HG02678 (cell line): ENCODE measurements around the gene ITGA7.

Source experiments
- ATAC-seq: cut with Tn5 transposase; IDR thresholded peaks from one replicate; pipeline ENCODE4 v1.9.1; 2021; ENCODE audit warnings: mild to moderate bottlenecking, moderate library complexity; ENCODE audit not compliant: unreplicated experiment

ITGA7 gene

GRCh38 chr12:55687746-55688145 is 20.0 kb downstream of the ITGA7 start:
- no peak for ATAC-seq

- ATAC-seq: no peak
These were observed 21.2 kb downstream of the ITGA7 start for GRCh38 chr12:55686366-55687010.

DNA sequence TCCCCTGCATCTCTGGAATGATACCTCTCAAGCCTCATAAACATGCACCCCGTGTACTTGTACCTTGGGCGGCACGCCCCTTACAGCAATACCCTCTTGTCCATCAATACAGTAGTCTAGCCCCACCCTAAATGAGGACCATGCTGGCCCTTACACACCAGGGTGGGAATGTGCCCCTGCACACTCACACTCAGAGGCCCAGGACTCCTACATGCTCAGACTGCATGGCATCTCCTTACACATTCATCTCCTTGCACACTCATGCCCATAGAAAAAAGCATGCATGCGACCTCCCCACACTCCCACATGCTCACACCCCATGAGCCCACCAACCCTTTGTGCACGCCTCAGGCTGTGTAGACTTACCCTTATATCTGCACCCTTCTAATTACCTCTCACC is 22.0 kb downstream of the ITGA7 start:
- ATAC-seq: no peak

- no peak for ATAC-seq
These were observed 22.8 kb downstream of the ITGA7 start for GRCh38 chr12:55684761-55685370.

- no peak for ATAC-seq
These were observed 24.0 kb downstream of the ITGA7 start for GRCh38 chr12:55683676-55684075.

- no peak for ATAC-seq
These were observed 25.5 kb downstream of the ITGA7 start for GRCh38 chr12:55682087-55682796.

DNA sequence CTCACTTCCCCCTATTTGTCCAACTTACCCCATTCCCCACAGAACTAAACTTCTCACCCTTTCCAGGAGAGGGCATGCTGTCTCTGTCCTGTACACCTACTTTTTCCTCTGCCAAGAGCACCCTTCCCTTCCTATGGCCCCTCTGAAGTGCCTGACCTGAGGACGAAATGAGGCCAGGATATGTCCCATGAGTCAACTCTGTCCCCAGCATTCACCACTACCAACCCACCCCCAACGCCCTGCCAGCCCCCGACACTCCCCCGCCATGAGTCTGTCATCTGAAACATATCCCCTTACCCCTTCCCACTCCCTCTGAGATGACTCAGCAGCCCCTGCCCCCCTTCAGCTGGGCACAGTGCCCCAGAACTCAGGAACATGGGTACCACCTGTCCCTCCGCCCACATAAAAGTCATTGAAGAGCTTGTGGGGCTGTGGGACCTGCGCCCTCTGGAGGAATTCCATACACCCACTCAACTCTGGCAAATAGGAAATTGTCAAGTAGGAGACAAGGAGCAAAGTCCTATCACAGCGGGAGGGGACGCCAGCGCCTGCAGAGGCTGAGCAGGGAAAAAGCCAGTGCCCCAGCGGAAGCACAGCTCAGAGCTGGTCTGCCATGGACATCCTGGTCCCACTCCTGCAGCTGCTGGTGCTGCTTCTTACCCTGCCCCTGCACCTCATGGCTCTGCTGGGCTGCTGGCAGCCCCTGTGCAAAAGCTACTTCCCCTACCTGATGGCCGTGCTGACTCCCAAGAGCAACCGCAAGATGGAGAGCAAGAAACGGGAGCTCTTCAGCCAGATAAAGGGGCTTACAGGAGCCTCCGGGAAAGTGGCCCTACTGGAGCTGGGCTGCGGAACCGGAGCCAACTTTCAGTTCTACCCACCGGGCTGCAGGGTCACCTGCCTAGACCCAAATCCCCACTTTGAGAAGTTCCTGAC is 26.3 kb downstream of the ITGA7 start:
- ATAC-seq: no peak

GRCh38 chr12:55679691-55680090 is 28.0 kb downstream of the ITGA7 start:
- ATAC-seq: no peak

GRCh38 chr12:55676707-55677106 is 31.0 kb downstream of the ITGA7 start:
- ATAC-seq: no peak

DNA sequence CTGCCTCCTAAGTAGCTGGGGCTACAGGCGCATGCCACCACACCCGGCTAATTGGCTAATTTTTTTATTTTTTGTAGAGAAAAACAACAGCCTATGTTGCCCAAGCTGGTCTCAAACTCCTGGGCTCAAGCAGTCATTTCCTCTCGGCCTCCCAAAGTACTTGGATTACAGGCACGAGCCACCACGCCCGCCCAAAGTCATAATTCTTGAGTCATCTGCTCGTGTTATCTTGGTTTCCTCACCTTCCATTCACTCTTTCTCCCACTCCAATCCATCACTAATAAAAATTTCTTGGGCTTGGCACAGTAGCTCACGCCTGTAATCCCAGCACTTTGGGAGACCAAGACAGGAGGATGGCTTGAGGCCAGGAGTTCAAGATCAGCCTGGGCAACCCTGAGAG is 32.0 kb downstream of the ITGA7 start:
- ATAC-seq: no peak

DNA sequence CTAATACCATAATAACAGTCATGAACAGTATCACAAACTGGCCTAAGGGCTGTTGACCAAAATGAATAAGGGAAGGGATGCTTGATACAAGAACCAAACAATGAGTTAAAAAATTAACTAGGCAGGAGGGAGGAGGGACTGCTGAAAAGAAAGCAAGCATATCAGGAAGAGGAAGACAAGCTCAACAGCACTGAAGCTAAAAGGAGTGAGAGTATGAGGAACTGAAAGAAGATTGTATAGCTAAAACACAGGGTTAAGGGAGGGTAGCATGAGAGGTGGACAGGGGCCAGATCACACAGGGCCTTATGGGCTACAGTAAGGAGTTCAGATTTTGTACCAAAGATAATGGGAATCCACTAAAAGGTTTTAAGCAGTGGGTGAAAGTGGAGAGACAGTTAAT is 34.1 kb downstream of the ITGA7 start:
- ATAC-seq: peak; percentile 97

DNA sequence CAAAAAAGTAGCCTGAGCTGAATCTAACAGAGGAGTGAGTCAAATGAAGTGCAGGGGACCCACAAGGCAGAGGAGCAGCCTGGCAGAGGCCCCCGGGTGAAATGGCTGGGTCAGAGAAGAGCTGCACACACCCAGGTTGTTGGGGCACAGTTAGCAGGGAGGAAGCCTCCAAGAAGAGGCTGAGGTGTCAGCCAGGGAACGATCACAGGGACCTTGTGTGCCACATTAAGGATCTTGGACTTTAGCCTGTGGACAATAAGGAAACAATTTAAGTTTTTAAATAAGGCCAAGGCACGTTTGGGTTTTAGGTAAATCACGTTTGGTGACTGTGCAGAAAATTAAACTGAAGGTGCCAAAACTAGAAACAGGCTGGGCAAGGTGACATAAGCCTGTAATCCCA is 36.0 kb downstream of the ITGA7 start:
- ATAC-seq: no peak

DNA sequence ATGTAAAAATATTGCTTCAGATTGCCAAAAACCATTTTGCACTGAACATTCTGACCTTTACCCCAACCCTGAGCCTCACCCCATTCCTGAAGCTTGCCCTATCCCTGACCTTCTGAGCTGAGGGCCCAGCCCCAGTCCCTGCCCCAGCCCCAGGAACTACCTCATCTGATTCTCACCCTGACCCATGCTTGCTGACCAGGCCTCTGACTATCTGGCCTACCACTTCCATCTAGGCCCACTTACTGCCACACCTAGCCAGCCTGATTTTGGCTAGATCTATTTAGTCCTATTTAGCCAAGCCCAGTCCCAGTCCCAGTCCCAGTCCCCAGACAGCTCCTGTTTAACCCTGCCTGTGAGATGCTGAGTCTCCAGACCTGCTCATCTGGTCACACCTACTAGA is 37.4 kb downstream of the ITGA7 start:
- ATAC-seq: no peak

DNA sequence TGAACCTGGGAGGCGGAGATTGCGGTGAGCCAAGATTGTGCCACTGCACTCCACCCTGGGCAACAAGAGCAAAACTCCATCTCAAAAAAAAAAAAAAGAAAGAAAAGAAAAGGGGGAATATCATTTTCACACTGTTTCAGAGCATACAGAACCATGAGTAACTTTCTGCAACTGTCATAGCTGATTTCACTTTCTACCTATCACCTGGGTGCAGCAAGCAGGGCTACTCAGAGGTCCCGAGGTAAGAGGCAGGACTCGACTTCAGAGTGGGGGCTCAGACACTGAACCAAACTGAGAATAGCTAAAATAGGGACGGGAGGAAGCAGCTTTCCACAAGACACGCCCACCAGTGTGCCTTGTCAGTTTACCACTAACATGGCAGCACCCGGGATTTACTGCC is 41.2 kb downstream of the ITGA7 start:
- ATAC-seq: no peak

DNA sequence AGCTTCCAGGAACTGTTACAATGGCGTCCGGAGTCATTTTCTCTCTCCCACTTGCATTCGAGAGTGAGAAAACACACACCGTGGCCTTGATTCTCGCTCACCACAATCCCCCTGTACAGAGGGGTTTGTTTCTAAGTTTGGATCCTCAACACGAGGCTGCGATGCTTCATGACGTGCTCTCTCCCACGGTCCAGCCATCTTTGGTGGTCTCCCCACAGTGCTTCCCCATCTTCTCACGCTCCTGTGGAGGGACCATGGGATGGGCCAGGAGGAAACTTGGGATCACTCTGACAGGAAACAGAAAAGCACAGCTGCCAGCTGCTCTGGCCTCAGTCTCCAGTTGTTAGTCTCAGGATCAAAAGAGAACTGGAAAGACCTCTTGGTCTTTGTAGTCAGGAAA is 42.9 kb downstream of the ITGA7 start:
- ATAC-seq: no peak

GRCh38 chr12:55663391-55663790 is 44.3 kb downstream of the ITGA7 start:
- ATAC-seq: no peak

- no peak for ATAC-seq
These were observed 48.0 kb downstream of the ITGA7 start for GRCh38 chr12:55659486-55660385.

- no peak for ATAC-seq
These were observed 48.9 kb downstream of the ITGA7 start for GRCh38 chr12:55658635-55659391.

GRCh38 chr12:55658212-55658611 is 49.5 kb downstream of the ITGA7 start:
- ATAC-seq: no peak

- ATAC-seq: no peak
These were observed 50.5 kb downstream of the ITGA7 start for GRCh38 chr12:55657212-55657611.
